HG02970 (cell line): ENCODE results near the gene LRRC66.

Source experiments
- ATAC-seq: cut with Tn5 transposase; IDR thresholded peaks from one replicate; pipeline ENCODE4 v1.9.1; 2021; ENCODE audit warnings: mild to moderate bottlenecking, moderate library complexity, moderate number of reproducible peaks; ENCODE audit not compliant: unreplicated experiment, low FRiP score

LRRC66 gene

GRCh38 chr4:52014903-52015302 lies 5.3 kb downstream of the LRRC66 start:
- ATAC-seq: no peak

DNA sequence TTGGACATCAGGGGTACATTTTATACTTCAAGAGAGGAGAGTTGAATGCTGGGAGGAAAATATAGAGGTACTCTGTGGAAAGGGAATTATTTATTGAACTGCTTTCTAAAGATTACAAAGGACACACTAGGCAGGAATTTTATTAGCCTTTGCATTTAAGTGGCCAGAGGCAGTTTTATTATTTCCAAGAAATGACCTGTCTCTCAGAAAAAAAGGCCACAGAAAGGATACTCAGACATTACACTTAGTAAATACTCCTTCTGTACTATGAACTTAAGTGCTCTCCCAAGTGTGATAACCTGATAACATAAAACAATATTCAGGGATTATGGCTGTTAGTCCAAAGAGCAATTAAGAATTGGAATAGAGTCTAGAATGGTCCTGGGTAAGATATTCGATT lies 7.5 kb downstream of the LRRC66 start:
- ATAC-seq: no peak

GRCh38 chr4:52010986-52011385 lies 9.2 kb downstream of the LRRC66 start:
- no peak for ATAC-seq

- ATAC-seq: no peak
Observed at GRCh38 chr4:52006887-52007286, 13.3 kb downstream of the LRRC66 start.

- ATAC-seq: no peak
Observed at GRCh38 chr4:52005604-52006273, 14.4 kb downstream of the LRRC66 start.

GRCh38 chr4:52004414-52004813 lies 15.7 kb downstream of the LRRC66 start:
- no peak for ATAC-seq

GRCh38 chr4:52001616-52002015 lies 18.5 kb downstream of the LRRC66 start:
- ATAC-seq: no peak

GRCh38 chr4:51999250-51999649 lies 20.9 kb downstream of the LRRC66 start:
- no peak for ATAC-seq

DNA sequence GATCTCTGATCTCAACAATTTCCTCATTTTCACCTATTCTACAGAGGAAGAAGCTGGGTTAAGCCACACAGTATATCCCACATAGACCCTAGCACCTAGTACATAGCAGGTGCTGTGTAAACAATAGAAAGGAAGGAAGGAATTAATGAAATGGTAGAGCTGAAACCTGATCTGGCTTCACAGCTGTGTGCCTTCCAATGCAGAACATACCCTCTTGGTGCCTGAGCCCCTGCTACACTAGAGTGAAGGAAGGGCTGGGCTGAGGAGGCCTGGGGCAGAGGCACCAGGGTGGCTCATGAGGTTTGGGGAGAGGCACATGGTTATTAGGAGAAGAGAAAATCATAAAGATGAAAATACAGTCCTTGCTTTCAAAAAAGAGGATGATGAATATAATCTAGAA lies 21.3 kb downstream of the LRRC66 start:
- no peak for ATAC-seq

DNA sequence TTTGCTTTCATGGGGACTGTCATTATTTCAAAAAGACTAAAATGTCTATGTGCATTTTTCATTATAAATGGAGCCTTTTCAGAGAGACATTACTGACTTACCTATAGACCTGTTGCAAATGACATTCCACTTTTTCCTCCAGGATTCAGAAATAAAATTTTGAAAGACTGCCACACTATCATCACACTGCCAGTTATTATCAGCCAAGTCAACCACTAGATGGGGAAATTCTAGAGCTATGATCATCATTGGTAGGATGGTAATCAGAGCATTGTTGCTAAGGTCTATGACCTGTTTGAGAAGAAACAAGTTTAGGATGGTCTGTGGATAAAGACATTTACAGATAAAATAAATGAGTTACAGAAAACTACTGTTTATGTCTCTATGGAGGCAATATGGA lies 22.5 kb downstream of the LRRC66 start:
- no peak for ATAC-seq

- no peak for ATAC-seq
Observed at GRCh38 chr4:51995647-51996220, 24.4 kb downstream of the LRRC66 start.

DNA sequence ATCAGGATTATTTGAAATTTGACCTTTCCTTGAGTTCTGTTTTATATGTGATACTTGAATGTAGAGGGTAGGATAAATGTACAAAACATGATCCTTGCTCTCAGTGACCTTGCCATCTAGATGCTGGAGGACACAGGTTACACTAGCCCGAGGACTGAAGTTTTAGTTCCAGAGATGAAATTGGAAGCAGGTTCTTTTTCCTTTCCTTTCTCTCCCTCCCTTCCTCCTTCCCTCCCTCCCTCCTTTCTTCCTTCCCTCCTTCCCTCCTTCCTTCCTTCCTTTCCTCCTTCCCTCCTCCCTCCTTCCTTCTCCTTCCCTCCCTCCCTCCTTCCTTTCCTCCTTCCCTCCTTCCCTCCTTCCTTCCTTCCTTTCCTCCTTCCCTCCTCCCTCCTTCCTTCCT lies 54.3 kb downstream of the LRRC66 start:
- ATAC-seq: no peak

DNA sequence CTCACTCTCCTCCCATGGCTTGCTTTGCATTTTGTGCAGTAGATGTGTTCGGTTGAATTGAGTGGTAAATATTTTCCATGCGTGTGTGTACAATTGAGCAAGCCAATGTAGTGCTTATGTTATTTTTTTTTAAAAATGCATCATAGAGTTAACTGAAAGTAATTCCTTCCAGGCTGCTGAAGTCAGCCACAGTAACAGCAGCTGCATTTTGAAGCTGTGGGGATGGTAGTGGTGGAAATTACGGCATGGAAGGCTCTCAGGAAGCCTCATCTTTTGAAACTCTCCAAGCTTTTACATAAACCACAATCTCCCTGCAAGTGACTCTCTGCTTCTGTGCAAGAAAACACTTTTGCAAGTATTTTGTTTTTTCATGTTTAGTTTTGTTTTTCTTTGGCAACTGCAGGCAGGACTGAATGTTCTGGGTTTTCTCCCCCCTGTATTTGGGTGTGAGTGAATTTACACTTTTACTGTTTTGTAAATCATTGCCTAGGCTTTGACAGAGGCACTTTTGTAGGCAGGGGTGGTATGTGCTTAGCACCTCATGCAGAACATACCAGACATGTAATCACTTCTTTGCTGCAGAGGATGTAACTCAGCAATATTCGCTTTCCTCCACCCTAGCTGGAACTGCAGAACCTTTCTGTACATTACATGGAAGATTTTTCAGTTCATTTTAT lies 56.2 kb downstream of the LRRC66 start:
- ATAC-seq: no peak

DNA sequence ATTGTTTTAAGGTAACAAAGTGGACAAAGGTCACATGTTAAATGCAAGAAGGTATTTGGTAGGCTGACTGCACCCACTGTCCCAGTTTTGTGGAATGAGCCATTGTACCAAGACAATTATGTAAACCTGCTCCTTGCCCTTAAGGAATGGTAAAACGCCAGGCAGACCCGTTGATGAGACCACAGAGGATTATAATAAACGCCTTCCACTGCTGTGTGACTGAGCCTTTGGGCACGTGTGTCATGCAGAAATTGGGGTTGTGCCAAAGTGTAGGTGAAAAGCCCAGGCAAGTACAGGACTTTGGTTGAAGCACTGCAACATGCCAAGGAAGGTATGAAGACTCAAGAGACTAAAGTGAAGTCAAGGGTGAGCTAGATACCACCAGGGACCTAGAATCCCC lies 59.7 kb downstream of the LRRC66 start:
- ATAC-seq: no peak

- ATAC-seq: no peak
Observed at GRCh38 chr4:51958199-51958968, 61.8 kb downstream of the LRRC66 start.
